ENCODE measurements around the gene UGT1A8. TPM values are rescaled to one million over a fixed set of nuclear protein-coding genes. Genes with fewer than 3 reads are reported as not detected.
"Not testable (repeated sequence)": the region's sequence is repeated elsewhere in the genome, so short reads cannot be mapped to it uniquely, and the experiment has no call there.

UGT1A8 gene
- total and polyA plus RNA-seq, 2 donors (not counting 1 experiment from before 2014, with no cell fraction given) = not detected

DNA sequence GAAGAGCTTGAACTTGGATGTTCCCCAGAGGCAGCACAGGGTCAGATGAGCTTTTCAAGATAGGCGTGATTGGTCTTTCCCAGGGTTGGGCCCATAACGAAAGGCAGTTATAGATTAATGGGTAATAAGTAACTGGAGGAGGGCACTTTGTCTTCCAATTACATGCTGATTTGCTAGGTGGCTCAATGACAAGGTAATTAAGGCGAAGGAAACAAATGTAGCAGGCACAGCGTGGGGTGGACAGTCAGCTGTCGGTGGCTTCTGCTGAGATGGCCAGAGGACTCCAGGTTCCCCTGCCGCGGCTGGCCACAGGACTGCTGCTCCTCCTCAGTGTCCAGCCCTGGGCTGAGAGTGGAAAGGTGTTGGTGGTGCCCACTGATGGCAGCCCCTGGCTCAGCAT is 101.1 kb downstream of the UGT1A8 start, which contains the start of gene UGT1A4:
UGT1A4 (plus strand) TSS at position 185 of the 400 bp plus-strand sequence; CDS start at position 270, 85 bp downstream.
- Histone ChIP-seq H3K79me2 (ENCODE audit: control insufficient read depth, insufficient read depth, low read length) (no peaks in the 10 kb centered on the region), H4K20me1 (ENCODE audit: control insufficient read depth, extremely low read depth, insufficient read depth, low read length) (no peaks in the 10 kb centered on the region), H3K9ac (ENCODE audit: insufficient read depth, low read length) (no peak within 1 kb of the TSS), H3K4me2 (ENCODE audit: extremely low read depth, insufficient read depth, low read length) (no peak within 1 kb of the TSS), H3K27me3 (ENCODE audit: control insufficient read depth, insufficient read depth, low read length) (peaks cover 4% of the 10 kb centered on the region), H3K4me1 (ENCODE audit: control insufficient read depth, extremely low read depth, insufficient read depth, low read length) (no peaks in the 10 kb centered on the region), H3K27ac (ENCODE audit: insufficient read depth, low read length) (no peak within 1 kb of the TSS), H3K36me3 (ENCODE audit: control insufficient read depth, insufficient read depth, low read length) (no peaks in the 10 kb centered on the region), H3K4me3 (replicated peaks in 1 of 4; ENCODE audit: control extremely low read depth in 1 of 4, insufficient read depth in 1 of 4, low read depth in 3 of 4, low read length in 4 of 4) (no peak within 1 kb of the TSS), H2AFZ (ENCODE audit: low read length) (no peak within 1 kb of the TSS), H3K9me3 (ENCODE audit: control insufficient read depth, insufficient read depth, low read depth, low read length) (no peaks in the 10 kb centered on the region)
- DNase-seq (ENCODE audit: low read depth in 2 of 2) = no peak
- TF ChIP-seq, protein P1, sequence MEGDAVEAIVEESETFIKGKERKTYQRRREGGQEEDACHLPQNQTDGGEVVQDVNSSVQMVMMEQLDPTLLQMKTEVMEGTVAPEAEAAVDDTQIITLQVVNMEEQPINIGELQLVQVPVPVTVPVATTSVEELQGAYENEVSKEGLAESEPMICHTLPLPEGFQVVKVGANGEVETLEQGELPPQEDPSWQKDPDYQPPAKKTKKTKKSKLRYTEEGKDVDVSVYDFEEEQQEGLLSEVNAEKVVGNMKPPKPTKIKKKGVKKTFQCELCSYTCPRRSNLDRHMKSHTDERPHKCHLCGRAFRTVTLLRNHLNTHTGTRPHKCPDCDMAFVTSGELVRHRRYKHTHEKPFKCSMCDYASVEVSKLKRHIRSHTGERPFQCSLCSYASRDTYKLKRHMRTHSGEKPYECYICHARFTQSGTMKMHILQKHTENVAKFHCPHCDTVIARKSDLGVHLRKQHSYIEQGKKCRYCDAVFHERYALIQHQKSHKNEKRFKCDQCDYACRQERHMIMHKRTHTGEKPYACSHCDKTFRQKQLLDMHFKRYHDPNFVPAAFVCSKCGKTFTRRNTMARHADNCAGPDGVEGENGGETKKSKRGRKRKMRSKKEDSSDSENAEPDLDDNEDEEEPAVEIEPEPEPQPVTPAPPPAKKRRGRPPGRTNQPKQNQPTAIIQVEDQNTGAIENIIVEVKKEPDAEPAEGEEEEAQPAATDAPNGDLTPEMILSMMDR (conservative IDR thresholded peaks at IDR 0.05 in 1 of 2, IDR thresholded peaks at IDR 0.05 in 1 of 2; ENCODE audit: low read depth in 1 of 2, low read length in 2 of 2) = no peak
- TF ChIP-seq EZH2 (IDR thresholded peaks at IDR 0.05; ENCODE audit: low read length, missing control alignments) = no peak

DNA sequence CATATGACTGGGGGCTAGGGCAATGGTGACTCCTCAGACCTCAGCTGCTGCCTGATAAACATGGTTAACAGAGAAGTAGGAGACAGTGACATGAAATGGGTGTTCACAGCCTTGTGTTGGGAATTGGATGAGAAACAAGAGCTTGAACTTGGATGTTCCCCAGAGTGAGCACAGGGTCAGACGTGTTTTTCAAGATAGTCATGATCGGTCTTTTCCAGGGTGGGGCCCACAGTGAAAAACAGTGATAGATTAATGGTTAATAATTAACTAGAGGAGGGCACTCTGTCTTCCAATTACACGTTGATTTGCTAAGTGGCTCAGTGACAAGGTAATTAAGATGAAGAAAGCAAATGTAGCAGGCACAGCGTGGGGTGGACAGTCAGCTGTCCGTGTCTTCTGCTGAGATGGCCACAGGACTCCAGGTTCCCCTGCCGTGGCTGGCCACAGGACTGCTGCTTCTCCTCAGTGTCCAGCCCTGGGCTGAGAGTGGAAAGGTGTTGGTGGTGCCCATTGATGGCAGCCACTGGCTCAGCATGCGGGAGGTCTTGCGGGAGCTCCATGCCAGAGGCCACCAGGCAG is 111.4 kb downstream of the UGT1A8 start, which contains the start of gene UGT1A3:
UGT1A3 (plus strand) TSS at position 320 of the 579 bp plus-strand sequence; CDS start at position 405, 85 bp downstream.
- no peaks in the 10 kb centered on the region for H3K79me2 ChIP-seq (ENCODE audit: control insufficient read depth, insufficient read depth, low read length)
- no peak within 1 kb of the TSS for H3K9ac ChIP-seq (ENCODE audit: insufficient read depth, low read length)
- H3K4me3 ChIP-seq (replicated peaks in 1 of 4; ENCODE audit: control extremely low read depth in 1 of 4, insufficient read depth in 1 of 4, low read depth in 3 of 4, low read length in 4 of 4) = no peak within 1 kb of the TSS
- DNase-seq (ENCODE audit: low read depth in 2 of 2) = no peak
- H2AFZ ChIP-seq (ENCODE audit: low read length) = no peak within 1 kb of the TSS
- no peaks in the 10 kb centered on the region for H3K36me3 ChIP-seq (ENCODE audit: control insufficient read depth, insufficient read depth, low read length)
- no peak for TF ChIP-seq EZH2 (IDR thresholded peaks at IDR 0.05; ENCODE audit: low read length, missing control alignments)
- TF ChIP-seq, protein P1 (conservative IDR thresholded peaks at IDR 0.05 in 1 of 2, IDR thresholded peaks at IDR 0.05 in 1 of 2; ENCODE audit: low read depth in 1 of 2, low read length in 2 of 2) = no peak
- no peaks in the 10 kb centered on the region for H3K27me3 ChIP-seq (ENCODE audit: control insufficient read depth, insufficient read depth, low read length)
- H3K4me2 ChIP-seq (ENCODE audit: extremely low read depth, insufficient read depth, low read length) = no peak within 1 kb of the TSS
- no peaks in the 10 kb centered on the region for H3K4me1 ChIP-seq (ENCODE audit: control insufficient read depth, extremely low read depth, insufficient read depth, low read length)
- H4K20me1 ChIP-seq (ENCODE audit: control insufficient read depth, extremely low read depth, insufficient read depth, low read length) = no peaks in the 10 kb centered on the region
- no peak within 1 kb of the TSS for H3K27ac ChIP-seq (ENCODE audit: insufficient read depth, low read length)
- no peaks in the 10 kb centered on the region for H3K9me3 ChIP-seq (ENCODE audit: control insufficient read depth, insufficient read depth, low read depth, low read length)

DNA sequence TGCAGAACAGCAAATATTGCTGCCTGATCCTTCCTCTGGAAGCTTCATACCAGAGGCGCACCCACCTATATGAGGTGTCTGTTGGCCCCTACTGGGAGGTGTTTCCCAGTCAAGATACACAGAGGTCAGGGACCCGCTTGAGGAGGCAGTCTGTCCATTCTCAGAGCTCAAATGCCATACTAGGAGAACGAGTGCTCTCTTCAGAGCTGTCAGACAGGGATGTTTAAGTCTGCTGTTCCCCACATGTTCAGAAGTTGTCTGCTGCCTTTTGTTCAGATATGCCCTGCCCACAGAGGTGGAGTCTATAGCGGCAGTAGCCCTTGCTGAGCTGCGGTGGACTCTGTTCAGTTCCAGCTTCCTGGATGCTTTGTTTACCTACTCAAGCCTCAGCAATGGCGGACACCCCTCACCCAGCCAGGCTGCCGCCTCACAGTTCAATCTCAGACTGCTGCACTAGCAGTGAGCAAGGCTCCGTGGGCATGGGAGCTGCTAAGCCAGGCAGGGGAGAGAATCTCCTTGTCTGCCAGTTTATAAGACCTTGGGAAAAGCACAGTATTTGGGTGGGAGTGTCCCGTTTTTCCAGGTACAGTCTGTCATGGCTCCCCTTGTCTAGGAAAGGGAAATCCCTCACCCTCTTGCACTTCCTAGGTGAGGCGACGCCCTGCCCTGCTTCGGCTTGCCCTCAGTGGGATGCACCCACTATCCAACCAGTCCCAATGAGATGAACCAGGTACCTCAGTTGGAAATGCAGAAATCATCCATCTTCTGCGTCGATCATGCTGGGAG is 119.6 kb downstream of the UGT1A8 start:
- not testable (repeated sequence) for H2AFZ ChIP-seq (ENCODE audit: low read length); H3K4me1 ChIP-seq (ENCODE audit: control insufficient read depth, extremely low read depth, insufficient read depth, low read length); H3K27ac ChIP-seq (ENCODE audit: insufficient read depth, low read length); DNase-seq (ENCODE audit: low read depth in 2 of 2); H3K27me3 ChIP-seq (ENCODE audit: control insufficient read depth, insufficient read depth, low read length); H3K4me2 ChIP-seq (ENCODE audit: extremely low read depth, insufficient read depth, low read length); H3K9ac ChIP-seq (ENCODE audit: insufficient read depth, low read length); H4K20me1 ChIP-seq (ENCODE audit: control insufficient read depth, extremely low read depth, insufficient read depth, low read length); H3K9me3 ChIP-seq (ENCODE audit: control insufficient read depth, insufficient read depth, low read depth, low read length); H3K36me3 ChIP-seq (ENCODE audit: control insufficient read depth, insufficient read depth, low read length); H3K79me2 ChIP-seq (ENCODE audit: control insufficient read depth, insufficient read depth, low read length); H3K4me3 ChIP-seq (replicated peaks in 1 of 4; ENCODE audit: control extremely low read depth in 1 of 4, insufficient read depth in 1 of 4, low read depth in 3 of 4, low read length in 4 of 4)
